HepG2 (cell line): ENCODE data around the gene PLVAP. TPM values are rescaled to one million over a fixed set of nuclear protein-coding genes. Genes with fewer than 3 reads are reported as not detected.

Experiments
- ARNTL ChIP-seq: sonication (generic); formaldehyde crosslinking; IDR thresholded peaks from 2 replicates; pipeline ENCODE4 v1.4.0; 2020; ENCODE audit warnings: mild to moderate bottlenecking, missing genetic modification reagents
- ATF7 ChIP-seq, 2 experiments: fragments of 450-650 bp in 1 of 2; sonication (generic) in 1 of 2; formaldehyde crosslinking in 1 of 2; IDR thresholded peaks; 2 replicates each; pipeline versions ENCODE4 v1.4.0 to v1.6.1; 2016 to 2020; ENCODE audit warnings: antibody characterized with exemption in 1 of 2, mild to moderate bottlenecking in 1 of 2, missing genetic modification reagents in 1 of 2
- GZF1 ChIP-seq: sonication (generic); formaldehyde crosslinking; IDR thresholded peaks from 2 replicates; pipeline ENCODE4 v1.5.1; 2020; ENCODE audit warnings: mild to moderate bottlenecking, missing genetic modification reagents
- LBX2 ChIP-seq: sonication (generic); formaldehyde crosslinking; IDR thresholded peaks from 2 replicates; pipeline ENCODE4 v1.5.0; 2020; ENCODE audit warnings: missing genetic modification reagents, mild to moderate bottlenecking, borderline replicate concordance
- PAXIP1 ChIP-seq: sonication (generic); formaldehyde crosslinking; conservative IDR thresholded peaks from 2 replicates; pipeline ENCODE4 v1.4.0; 2020; ENCODE audit warnings: mild to moderate bottlenecking, missing genetic modification reagents, moderate library complexity
- SOX6 ChIP-seq, 2 experiments: fragments of 450-650 bp in 1 of 2; sonication (generic) in 1 of 2; formaldehyde crosslinking in 1 of 2; IDR thresholded peaks; 2 replicates each; pipeline versions ENCODE4 v1.4.0 to v1.6.1; 2017 to 2020; ENCODE audit warnings: antibody characterized with exemption in 1 of 2, mild to moderate bottlenecking in 1 of 2, missing genetic modification reagents in 1 of 2
- ZBTB39 ChIP-seq: sonication (generic); formaldehyde crosslinking; IDR thresholded peaks from 2 replicates; pipeline ENCODE4 v1.5.0; 2020; ENCODE audit warnings: missing genetic modification reagents
- ZBTB46 ChIP-seq: sonication (generic); formaldehyde crosslinking; IDR thresholded peaks from 2 replicates; pipeline ENCODE4 v1.4.0; 2020; ENCODE audit warnings: mild to moderate bottlenecking, missing genetic modification reagents, borderline replicate concordance
- ZNF124 ChIP-seq: sonication (generic); formaldehyde crosslinking; IDR thresholded peaks from 2 replicates; pipeline ENCODE4 v1.4.0; 2020; ENCODE audit warnings: missing genetic modification reagents
- ZNF687 ChIP-seq: sonication (generic); formaldehyde crosslinking; IDR thresholded peaks from 2 replicates; pipeline ENCODE4 v1.5.1; 2020; ENCODE audit warnings: mild to moderate bottlenecking, missing genetic modification reagents, moderate library complexity
- ZNF704 ChIP-seq: sonication (generic); formaldehyde crosslinking; IDR thresholded peaks from 2 replicates; pipeline ENCODE4 v1.8.1; 2023; ENCODE audit warnings: mild to moderate bottlenecking, inconsistent platforms, moderate library complexity, missing genetic modification reagents, borderline replicate concordance
- ZNF724P ChIP-seq: sonication (generic); formaldehyde crosslinking; IDR thresholded peaks from 2 replicates; pipeline ENCODE4 v1.8.0; 2022; ENCODE audit warnings: missing genetic modification reagents, borderline replicate concordance
- ZNF740 ChIP-seq: sonication (generic); formaldehyde crosslinking; IDR thresholded peaks from 2 replicates; pipeline ENCODE4 v1.4.0; 2020; ENCODE audit warnings: missing genetic modification reagents
- polyA plus RNA-seq, 8 experiments: library from polyadenylated mRNA; depleted of rRNA in 3 of 8; stranded (reverse) in 7 of 8; unstranded in 1 of 8; fragments of >200 nt; fragmentation: Illumina TruSeq in 4 of 8; extraction: Trizol in 4 of 8; gene quantifications; 2 replicates each; pipeline versions ENCODE4 v1.2.1 to v1.2.3, GENCODE V29; 2011 to 2016; ENCODE audit warnings: low read depth in 4 of 8, missing spikeins in 1 of 8, mixed read lengths in 1 of 8; ENCODE audit not compliant: insufficient read depth in 1 of 8
- total RNA-seq, 5 experiments: library from RNA; depleted of rRNA; stranded (reverse); fragments of >200 nt; fragmentation: Illumina TruSeq; extraction: Trizol; gene quantifications; 2 replicates each; pipeline ENCODE4 v1.2.3, GENCODE V29; 2016; ENCODE audit warnings: low read depth in 1 of 5

The PLVAP gene
- total and polyA plus RNA-seq, 2 of the 13 experiments (the other 11 are each of a cell fraction or from before 2014, with no cell fraction given): 0.26 TPM; not detected in 1

GRCh38 chr19:17340871-17341357 is 36.2 kb downstream of the PLVAP start (continued):
- TF ChIP-seq ZNF687 (CRISPR knock-in tag): peak; percentile 98
- no peak for TF ChIP-seq ZBTB46 (CRISPR knock-in tag)
- no peak for TF ChIP-seq ARNTL (CRISPR knock-in tag)
- TF ChIP-seq ZNF704 (CRISPR knock-in tag): peak; percentile 40; the same call in 1 of the 2 replicates
- TF ChIP-seq LBX2: no peak
- TF ChIP-seq ZNF124 (CRISPR knock-in tag): 0 out of 2 replicates have a peak, but pooled peaks have one; percentile 22
- no peak for TF ChIP-seq GZF1 (CRISPR knock-in tag)
- TF ChIP-seq ZBTB39 (CRISPR knock-in tag): no peak
- 0 out of 2 replicates have a peak, but pooled peaks have one; percentile 22 for TF ChIP-seq ZNF740
- peak; percentile 27; the same call in 1 of the 2 replicates for TF ChIP-seq ATF7 (IDR thresholded peaks at IDR 0.05)
- TF ChIP-seq ATF7 (CRISPR knock-in tag; IDR thresholded peaks at IDR 0.05): peak; percentile 68; the same call in 1 of the 2 replicates
- peak; percentile 82 for TF ChIP-seq PAXIP1 (CRISPR knock-in tag)
- TF ChIP-seq SOX6 (IDR thresholded peaks at IDR 0.05): no peak
- peak; percentile 37; the same call in 1 of the 2 replicates for TF ChIP-seq SOX6 (CRISPR knock-in tag; IDR thresholded peaks at IDR 0.05)
- no peak for TF ChIP-seq ZNF724P
